ENCODE results near the gene MISFA.
A peak's percentile ranks its signal among the peaks of the same experiment; 100 is the strongest.
"Not testable (repeated sequence)": the region's sequence is repeated elsewhere in the genome, so short reads cannot be mapped to it uniquely, and the experiment has no call there.

MISFA gene

DNA sequence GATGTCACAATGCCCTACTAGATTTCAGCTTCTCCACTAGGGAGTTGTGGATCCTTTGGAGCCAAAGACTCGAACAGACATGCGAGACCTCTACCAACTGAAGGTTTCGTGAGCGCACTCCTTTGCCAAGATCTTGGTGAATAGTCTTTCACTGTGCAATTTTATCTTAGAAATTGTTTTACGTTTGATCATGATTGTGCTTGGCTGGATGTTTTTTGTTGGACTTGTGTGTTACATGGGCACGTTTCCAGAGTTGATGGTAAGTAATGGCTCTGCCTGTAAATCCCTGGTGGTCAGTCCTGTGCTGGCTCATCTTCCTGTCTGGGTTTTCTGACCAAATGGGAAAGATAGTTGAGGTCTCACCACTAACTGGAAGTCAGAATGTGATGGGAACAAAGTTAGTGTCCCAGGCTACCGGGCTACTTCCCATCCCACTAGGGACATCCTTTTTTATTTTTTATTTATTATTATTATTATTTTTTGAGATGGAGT is at the start of gene MISFA:
Gene MISFA (plus strand): TSS at position 51 of the 492 bp plus-strand sequence. CDS start 140 bp downstream, at position 191.
- no peak for DNase-seq (ENCODE audit: low spot score)

DNA sequence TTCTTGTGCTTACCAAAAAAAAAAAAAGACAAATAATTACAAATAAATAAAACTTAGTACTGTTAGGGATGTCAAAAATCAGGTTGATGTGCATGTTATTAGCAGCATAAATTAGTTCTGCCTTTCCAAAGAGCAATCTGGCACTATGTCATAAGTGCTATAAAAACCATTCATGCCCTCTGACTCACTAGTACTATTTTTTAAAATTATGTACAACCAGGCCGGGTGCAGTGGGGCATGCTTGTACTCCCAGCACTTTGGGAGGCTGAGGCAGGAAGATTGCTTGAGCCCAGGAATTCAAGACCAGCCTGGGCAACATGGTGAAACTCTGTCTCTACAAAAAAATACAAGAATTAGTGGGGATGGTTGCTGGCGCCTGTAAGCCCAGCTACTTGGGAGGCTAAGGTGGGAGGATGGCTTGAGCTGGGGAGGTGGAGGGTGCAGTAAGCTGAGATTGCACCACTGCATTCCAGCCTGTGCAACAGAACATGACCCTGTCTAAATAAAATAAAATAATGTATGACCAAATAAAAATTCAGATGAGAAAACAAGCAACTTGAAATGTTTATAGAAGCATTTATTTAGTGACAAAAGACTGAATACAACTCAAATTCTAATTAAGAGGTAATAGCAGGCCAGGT is 36.4 kb upstream of the MISFA start:
- no peak for DNase-seq (ENCODE audit: low spot score)

DNA sequence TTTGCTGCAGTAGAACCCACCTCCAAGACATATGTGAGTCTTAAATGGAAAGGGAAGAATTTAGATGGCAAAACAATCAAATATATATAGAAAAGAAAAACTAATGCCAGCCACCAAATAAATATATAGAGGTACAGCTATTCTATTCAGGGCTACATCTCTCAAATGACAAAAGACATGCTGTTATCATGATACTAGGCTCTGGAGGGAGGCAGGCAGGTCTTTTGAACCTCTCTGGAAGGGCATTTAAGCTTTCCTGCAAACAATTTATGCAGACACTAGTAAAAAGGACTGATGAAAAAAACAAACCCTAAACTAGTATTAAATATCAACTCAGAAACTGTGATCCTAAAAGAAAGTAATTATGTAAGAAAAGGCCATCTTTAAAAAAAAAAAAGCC is 35.4 kb upstream of the MISFA start:
- DNase-seq (ENCODE audit: low spot score) = no peak

DNA sequence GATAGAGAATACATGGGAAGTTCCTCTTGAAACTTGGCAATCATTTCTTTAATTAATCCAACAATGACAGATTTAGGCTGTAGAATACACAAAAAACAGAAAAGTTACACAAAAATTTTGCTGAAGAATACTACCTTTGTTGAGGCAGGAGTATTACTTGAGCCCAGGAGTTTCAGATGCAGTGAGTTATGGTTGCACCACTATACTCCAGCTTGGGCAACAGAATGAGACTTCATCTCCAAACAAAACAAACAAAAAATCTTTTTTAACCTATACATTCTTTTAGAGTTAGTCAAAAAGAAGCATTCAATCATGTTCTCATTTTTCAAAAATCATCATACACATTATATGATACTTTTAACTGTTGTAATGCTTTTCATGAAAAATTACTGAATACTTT is 33.2 kb upstream of the MISFA start:
- DNase-seq (ENCODE audit: low spot score) = no peak

DNA sequence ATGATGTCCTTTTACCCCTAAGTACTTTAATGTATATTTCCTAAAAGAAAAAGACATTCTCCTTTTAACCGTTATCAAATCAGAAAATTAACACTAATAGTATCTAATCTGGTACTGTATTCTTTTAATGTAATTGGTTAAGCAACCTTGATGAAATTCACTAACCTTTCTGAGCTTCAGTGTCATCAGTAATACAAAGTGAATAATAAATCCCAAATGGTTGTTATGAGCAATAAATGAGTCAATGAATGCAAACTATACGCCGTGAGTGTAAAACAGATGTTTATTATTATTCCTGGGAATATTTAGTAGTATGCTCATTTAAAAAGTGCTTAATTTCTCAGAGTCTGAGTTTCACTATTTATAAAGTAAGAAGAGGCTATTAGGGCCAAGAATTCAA is 32.5 kb upstream of the MISFA start:
- peak; percentile 14 for DNase-seq (ENCODE audit: low spot score)

DNA sequence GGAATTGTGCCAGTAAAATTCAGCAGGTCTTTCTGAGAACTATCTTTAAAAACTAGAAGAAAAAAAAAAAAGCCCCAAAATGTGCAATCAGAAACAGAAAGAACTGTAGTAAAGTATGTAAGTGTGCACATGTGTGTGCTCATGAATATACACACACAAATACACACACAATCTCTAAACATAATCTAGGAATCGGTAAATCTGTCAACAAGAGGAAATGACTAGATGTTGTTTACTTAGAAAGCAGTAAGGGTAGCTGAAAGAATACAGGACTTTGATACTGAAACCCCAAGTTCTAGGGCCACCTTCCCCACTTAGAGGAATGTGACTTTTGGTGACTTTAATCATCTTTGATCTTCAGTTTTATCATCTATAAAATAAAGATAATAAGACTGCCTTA is 24.2 kb upstream of the MISFA start:
- no peak for DNase-seq (ENCODE audit: low spot score)

DNA sequence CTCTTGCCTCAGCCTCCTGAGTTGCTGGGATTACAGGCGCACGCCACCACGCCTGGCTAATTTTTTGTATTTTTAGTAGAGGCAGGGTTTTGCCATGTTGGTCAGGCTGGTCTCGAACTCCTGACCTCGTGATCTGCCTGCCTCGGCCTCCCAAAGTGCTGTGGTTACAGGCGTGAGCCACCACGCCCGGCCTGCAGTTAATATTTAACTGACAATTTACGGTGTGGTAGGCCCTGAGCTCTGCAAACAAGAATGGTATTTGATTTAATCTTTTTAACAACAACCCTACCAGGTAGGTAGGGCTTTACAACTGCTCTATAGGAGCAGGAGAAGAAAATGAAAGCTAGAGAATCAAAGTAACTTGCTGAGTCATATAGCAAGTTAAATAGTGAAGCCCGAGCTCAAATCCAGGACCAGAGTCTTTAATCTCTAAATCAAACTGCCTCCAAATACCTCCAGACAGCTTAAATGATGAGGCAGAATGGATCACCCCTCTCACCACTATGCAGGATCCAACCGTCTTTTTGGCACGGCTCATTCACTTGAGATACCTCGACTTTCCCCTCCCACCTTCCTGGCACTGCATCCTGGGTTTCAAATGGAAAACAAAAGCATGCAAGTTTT is 20.5 kb upstream of the MISFA start:
- DNase-seq (ENCODE audit: low spot score) = no peak

DNA sequence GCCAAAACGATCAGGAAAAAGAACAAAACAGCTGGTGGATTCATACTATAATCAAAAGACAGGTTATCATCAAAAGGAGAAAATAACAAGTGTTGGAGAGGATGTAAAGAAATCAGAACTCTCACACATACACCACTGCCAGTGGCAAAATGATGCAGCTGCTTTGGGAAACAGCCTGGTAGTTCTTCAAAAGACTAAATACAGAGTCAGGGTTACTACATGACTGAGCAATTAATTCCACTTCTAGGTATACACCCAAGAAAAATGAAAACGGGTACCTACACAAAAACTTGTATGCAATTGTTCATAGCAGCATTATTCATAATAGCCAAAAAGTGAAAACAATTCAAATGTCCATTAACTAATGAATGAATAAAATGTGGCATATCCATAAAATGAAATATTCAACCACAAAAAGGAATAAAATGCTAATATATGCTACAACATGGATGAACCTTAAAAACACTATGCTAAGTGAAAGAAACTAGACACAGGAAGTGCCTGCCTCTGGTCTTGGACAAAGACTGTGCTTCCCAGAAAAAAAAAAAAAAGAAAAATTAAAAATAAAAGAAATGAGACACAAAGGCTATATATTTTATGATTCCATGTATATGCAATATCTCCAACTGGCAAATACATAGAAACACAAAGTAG is 19.3 kb upstream of the MISFA start:
- DNase-seq (ENCODE audit: low spot score) = no peak

DNA sequence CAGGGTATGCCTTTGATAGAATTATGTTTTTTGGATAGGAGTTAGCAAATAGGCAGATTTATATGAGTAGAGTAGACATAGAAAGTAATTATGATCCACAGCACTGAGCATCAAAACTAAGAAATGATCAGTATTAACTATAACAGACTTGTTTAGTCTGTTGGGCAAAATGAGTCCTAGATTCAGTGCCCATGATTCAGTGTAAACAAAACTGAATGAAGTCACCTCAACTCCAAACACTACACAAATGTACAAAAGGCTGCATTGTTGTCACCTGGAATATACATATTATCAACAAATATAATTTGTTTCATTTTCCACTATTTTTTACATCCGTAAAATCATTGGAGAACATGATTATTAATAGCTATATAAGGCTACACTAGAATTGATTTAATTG is 17.8 kb upstream of the MISFA start:
- DNase-seq (ENCODE audit: low spot score) = no peak

DNA sequence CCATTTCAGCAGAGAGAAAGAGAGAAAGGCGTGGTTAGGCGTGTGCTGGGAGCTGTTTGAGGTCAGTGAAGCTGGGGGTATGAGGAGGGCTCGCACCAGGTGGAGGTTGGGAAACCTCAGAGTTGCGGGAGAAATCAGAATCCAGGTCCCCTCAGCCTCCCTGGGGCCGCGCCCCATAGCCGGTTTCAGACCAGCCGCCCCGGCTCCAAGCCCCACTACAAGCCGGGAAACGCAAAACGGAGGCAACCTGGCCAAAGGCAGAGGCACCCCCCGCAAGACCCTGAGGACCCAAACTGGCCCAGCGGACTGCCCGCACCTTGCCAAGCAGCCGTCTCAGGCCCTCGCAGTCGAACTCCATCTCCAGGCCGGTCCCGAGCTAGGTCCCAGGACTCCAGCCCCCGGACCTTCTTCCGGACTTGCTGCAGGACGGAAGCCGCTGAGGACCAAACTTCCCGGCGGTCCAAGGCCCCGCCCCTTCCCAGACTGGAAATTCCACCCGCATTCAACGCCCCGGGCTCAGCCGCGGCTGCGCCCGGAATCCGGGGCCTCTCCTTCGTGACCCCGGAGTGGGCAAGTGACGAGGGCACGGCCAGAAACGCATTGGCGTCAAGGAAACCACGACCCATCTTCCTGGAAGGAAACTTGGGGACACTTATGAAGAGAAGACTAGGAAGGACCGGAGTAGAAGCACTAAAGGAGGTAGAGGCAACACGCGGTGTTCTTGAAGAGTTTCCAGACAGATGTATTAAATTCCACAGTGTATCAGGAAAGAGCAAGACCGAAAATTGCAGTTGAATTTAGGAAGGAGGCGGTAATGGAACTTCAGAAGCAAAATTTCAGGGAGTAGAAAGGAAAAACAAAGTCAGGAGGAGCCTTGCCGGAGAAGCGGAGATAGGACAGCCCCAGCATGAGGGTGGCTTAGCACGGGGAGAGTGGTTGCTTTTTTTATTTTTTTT is 11.0 kb upstream of the MISFA start, which contains the start of gene UEVLD:
Gene UEVLD (minus strand): TSS at position 438 of the 956 bp plus-strand sequence. CDS start 80 bp downstream, at position 358.
- peak; percentile 97 for DNase-seq (ENCODE audit: low spot score)

DNA sequence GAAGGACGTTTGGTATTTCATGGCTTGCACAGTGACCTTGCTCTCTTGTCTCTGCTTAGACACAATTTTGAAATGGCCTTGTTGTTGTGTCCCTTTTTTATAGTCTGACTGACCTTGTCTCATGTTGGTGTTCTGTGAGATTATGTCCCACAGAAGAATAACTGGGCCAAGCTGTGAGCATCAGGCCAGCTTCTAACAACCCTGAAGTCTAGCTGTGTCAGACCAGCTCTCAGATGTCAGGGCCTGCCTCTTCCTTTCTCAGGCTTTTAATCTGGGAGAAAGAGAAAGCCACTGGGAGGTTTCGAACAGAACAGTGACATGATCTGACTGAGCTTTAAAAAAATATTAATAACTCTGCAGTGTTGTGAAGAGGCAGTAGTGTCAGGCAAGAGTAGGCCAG is 9.0 kb upstream of the MISFA start:
- no peak for DNase-seq (ENCODE audit: low spot score)

DNA sequence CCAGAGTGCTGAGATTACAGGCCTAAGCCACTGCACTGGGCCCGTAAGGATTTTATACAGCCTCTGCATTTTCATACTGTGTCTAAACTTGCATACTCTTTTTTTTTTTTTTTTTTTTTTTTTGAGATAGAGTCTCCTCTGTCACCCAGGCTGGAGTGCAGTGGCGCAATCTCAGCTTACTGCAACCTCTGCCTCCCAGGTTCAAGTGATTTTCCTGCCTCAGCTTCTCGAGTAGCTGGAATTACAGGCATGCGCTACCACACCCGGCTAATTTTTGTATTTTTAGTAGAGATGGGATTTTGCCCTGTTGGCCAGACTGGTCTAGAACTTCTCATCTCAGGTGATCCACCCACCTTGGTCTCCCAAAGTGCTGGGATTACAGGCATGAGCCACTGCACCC is 5.5 kb upstream of the MISFA start:
- not testable (repeated sequence) for DNase-seq (ENCODE audit: low spot score)

DNA sequence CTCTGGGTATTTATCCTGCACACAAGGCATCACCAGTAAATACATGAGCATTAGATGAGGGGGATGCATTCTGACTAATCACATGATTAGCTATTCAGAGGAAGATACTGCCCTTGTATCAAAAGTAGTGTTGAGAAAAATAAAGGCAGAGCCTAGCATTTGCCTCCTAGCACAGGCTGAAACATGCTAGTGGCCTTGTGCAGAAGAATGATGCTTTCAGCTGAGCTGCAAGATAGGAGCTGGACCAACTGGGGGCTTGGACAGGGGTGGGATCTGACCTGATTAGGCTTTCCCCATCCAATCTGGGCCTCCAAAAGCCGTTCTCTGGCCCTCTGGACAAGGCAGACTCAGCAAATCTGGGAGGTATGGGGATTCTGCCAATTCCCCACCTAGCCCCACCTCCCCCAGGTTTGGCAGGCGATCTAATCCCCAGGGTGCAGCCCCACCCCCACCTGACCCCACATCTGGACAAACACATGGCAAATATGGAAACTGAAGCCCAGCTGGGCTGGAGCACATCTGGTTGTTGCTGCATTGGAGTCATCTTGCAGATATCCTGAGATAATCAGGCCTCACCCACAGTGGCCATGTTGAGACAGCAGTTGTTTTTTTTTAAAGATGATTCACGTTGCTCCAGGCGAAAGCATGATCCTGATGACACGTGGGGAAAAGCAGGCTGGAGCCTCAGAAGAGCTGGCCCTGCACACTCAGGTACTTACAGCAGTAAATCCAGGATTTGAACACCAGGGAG is 4.4 kb upstream of the MISFA start:
- DNase-seq (ENCODE audit: low spot score) = no peak

DNA sequence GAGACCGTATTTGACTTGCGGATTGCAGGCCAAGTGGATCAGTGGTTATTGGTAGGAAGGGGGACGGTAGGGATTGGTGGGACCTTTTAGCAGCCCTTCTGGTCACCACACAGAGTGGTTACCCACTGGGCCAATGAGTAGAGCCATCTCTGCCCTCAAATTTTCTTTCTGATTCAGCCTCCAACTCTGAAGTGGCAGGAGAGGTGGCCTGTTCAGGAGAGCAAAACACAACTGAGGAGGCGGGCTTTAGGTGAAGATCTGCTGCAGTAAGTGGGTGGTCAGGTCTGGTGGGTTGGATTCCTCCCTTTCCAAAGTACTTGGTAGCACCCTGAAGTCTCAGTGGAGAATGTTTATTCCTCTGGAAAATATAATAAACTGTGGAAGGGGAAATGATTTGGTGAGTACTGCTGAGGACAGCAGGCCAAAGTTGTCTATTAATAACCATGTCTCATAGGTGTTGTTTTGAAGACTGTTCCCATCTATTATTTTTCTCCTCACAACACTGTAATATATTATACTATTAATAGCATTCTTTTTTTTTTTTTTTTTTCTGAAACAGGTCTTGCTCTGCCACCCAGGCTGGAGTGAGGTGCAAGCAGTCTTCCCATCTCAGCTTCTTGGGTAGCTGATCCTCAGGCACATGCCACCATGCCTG is 1.5 kb downstream of the MISFA start:
- no peak for DNase-seq (ENCODE audit: low spot score)

DNA sequence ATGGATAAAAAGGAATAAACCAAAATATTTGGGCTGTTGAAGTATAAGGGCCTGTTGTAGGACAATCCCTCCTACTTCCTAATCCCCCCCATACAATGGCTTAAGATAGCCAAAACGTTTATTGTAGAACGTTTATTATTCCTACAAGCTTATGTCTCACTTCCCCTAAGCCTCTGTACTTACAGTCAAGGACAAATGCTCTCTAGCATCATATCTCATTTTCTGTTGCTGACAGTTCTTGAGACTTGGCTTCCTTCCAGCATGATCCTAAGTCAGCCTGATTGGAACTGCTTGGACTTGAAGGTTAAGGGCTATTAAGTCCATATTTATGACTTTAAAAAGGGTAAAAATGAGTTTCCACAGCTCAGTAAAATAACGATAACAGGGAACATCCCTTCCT is 8.8 kb downstream of the MISFA start:
- DNase-seq (ENCODE audit: low spot score) = no peak

DNA sequence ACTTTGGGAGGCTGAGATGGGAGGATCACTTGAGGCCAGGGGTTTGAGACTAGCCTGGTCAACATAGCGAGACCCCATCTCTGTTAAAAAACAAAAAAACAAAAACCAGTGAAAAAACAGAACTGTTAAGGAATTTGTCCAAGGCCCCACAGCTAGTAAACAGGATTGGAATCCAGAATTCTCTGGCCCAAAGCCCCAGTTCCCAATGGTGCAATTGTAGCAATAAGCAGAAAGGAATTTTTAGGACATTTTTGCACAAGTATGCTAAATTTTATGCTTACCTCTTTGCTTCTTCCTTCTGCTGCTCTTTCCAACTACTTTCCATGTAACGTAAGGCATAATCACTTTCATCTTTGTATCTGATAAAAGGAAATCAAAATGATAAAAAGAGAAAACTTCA is 11.6 kb downstream of the MISFA start:
- DNase-seq (ENCODE audit: low spot score) = peak; percentile 52

DNA sequence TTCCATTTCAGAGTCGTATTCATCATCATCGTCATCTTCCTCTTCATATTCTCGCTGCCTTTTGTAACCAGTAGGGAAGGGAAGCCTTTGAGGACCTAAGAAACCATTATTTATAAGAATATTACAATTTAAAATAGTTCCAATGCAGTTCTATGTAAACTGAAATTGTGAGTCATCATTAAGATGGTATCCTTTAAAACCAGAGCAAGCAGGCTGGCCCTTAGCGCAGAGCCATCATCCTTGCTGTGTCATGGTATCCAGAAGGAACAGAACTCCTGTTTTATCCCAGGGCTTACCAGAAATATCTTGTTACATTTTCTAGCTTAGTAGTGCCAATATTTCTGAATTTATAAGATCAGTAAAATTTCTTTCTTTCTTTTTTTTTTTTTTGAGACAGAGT is 12.8 kb downstream of the MISFA start:
- DNase-seq (ENCODE audit: low spot score) = no peak

DNA sequence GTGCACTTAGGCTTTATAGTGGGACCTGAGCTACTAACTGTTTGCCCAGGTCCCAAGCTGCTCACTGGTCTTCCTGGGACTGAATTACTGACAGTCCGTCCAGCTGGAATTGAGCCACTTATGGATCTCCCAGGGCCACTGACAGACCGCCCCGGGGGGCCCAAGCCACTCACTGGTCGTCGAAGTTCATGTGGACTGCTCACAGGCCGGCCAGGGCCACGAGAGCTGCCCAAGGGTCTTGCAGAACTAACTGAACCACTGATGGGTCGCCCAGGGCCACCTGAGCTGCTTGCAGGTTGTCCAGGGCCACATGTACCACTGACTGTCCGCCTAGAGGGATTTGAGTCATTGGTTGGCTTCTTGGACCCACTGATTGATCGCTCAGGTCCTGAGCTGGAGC is 15.1 kb downstream of the MISFA start:
- DNase-seq (ENCODE audit: low spot score) = no peak

DNA sequence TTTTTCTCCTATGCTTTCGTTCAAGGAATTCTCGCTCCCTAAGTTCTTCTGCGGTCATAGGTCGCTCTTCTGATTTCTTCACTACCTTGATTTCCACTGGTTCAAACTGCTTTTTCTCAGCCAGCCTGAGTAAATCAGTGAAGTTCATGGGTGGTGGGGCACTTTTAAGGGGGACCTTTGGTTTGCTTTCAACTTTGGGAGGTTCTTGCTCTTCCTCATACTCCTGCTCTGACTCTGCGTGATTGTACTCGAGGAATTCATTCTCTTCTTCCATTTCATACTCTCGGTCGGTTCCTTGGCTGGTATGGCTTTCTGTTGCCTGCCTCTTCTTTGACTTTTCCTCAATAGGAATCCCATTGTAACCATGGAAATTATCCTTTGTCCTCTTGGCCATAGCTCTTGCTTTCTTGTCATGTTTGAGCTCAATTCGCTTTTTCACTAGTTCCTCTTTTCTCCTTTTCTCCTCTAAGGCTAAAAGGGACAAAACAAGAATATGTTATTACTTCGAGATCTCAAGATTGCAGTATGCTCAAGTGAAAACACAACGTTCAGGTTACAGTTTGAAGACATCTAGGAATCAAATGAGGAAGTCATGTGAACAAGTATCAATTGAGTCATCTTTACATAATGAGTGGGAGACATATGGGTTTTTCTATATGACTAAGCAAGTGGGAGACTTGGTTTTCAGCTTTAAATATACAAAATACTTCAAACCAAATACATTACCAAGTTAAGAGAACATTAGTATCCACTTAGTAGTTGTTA is 16.2 kb downstream of the MISFA start:
- DNase-seq (ENCODE audit: low spot score) = no peak

DNA sequence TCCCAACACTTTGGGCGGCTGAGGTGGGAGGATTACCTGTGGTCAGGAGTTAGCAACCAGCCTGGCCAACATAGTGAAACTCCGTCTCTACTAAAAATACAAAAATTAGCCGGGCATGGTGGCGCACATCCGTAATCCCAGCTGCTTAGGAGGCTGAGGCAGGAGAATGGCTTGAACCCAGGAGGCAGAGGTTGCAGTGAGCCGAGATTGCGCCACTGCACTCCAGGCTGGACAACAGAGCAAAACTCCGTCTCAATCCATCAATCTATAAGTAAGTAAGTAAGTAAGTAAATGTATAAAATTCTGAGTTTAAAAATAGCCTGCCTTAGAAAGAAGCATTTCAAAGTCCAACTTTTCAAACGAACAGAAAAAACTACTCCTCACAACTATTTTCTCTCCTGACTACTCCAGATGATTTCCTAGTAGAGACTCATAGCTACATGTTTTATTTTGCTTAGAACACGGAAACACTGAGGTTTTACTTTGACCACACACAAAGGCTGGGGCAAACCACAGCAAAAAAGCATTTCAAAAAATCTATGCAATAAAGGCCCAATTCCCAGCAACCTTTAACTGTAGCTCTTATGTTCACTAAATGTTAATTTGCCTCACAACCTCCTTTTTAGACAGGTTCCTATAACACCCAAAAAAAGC is 18.2 kb downstream of the MISFA start:
- DNase-seq (ENCODE audit: low spot score) = peak; percentile 31

Data from GM03348 (cell line).